Superior temporal gyrus (tissue), 1 donor: ENCODE data around the gene HNRNPUL1.

Experiments
- DNase-seq: peaks from one replicate; pipeline ENCODE4 v3.0.0-alpha.2; 2016; ENCODE audit errors: extremely low spot score

The HNRNPUL1 gene

DNA sequence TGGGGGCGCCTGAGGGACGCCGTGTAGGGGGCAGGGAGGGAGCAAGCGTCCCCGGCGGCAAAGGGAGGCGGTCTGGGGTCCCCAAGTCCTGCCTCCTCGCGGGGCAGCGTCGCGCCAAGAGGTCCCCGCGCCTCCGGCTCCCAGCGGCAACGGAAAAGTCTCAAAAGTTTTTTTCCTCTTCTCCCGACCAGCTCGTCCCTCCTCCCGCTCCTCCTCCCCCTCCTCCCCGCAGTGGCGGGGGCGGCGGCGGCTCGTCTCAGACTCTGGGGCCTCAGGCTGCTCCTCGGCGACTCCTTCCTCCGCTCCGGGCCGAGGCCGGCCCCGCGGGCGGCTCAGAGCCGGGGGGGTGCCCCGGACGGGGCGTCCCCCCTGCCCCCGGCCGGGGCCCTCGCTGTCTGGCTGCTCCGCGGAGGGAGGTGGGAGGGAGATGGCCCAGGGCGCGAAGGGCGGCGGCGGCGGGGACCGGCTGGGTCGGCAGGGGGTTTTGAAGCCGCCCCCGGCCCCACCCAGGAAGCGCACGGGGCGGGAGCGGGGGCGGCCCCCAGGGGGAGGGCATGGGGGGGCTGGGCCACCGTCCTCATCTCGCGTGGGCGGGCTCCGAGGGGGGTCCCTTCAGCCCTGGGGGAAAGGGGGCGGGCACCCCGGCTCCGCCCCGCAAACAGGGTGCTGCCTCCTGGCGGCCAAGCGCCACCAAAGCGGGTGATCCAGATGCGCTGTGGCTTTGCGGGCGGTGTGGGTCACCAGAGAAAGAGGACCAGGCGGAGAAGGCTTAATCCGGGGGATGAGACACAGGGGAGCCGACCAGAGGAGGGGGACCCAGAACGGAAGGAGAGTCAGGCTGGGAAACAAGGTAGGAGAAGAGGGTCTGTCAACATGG, 89.5 kb downstream of the HNRNPUL1 start, which contains the start of gene TGFB1:
TSS of gene TGFB1 (minus strand) at position 457 of the 877 bp plus-strand sequence. CDS start 878 bp downstream, outside the sequence.
- DNase-seq = no peak

DNA sequence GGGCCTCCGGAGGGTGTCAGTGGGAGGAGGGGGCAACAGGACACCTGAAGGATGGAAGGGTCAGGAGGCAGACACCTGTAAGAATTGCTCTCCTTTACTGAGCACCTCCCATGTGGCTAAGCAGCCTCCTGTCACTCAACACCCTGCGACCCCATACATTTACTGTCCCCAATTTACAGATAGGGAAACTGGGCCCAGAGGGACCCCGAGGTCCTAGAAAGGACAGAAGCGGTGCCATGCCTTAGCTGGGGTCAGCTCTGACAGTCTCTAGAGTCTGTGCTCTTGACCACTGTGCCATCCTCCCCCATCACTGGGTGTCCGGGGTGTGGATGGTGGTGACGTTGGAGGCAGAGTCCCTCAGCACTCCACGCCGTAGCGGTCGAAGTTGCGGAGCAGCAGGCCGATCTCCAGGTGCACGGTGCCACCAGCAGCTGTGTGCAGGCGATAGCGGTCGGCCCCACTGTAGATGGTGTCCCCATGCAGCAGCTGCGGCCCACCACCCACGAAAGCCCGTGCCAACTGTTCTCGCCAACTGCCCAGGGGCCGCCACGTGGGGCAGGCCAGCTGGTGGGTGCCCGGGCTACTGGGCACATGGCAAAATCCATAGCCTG, 90.3 kb downstream of the HNRNPUL1 start:
- DNase-seq = no peak

DNA sequence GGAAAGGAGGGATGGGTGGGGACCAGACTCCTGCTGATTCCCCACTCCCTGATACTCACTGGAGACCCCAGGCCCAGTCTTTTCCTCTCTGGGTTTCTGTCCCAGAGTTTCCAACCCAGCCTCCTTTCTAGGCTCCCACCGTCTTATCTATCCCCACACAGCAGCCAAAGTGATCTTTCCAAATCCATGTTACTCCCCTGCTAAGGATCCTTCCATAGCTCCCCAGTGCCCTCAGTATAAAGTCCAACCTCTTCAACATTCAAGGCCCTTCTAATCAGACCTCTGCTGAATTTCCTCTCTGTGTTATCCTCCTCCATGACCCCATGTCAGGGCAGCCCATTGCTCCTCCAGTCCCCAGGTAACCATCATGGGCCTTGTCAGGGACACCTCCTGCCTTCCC, 90.9 kb downstream of the HNRNPUL1 start:
- DNase-seq = no peak

- no peak for DNase-seq
These were observed 91.6 kb downstream of the HNRNPUL1 start for GRCh38 chr19:41355802-41356201.

DNA sequence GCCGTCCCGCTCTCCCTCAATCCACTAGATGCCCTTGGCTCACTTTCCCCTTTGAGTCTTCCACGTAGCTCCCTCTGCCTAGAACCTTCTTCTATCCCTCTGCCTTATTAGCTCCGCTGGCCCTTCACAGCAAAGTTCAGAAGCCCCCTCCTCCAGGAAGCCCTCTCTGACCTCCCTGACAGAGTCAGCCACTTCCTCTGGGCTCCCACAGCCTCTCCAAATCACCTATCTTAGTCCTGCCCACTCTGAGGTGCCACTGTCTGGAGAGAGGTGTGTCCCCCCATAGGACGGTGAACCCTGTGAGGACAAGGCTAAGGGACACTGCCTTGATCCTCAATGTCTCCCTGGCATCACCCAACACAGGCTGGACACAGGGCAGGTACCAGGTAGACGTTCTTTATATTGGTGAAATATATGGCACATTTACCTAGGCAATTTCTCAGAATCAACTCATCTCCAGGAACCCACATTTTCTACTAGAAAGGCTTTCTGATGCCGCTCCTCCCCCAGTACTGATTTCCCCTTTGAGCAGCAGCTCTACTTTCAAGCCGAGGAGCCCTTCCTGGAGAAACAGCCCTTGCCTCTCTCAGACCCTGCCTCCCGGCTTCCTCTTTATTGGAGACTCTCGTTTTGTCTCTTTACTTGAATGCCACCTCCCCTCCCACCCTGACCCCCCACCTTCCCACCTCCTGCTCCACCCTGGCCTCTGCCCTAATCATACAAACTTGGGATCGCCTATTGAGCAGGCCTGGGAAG, 93.0 kb downstream of the HNRNPUL1 start:
- no peak for DNase-seq
